HCT116 (cell line): ENCODE results near the gene NUP210. TPM values are rescaled to one million over a fixed set of nuclear protein-coding genes. Genes with fewer than 3 reads are reported as not detected.

Experiments used
- ATAC-seq: fragments of 200-7000 bp; cut with Tn5 transposase; 2 replicates; pipeline ENCODE4 v1.9.1; 2020; ENCODE audit warnings: mild to moderate bottlenecking, moderate library complexity
- BruUV-seq: library from RNA; stranded (reverse); fragments of 400-500 nt; replicated peaks from 2 replicates; lab custom pipeline; 2021; lab: Mats Ljungman, UMichigan
- CTCF ChIA-PET: fragments of 300-600 bp; sonication (Branson Sonifier 250); formaldehyde crosslinking; loops from one replicate; lab custom pipeline; 2021; ENCODE audit warnings: antibody characterized with exemption; lab: Charles Lee
- POLR2A ChIA-PET: fragments of 300-600, 350-600 bp; sonication (Branson Sonifier 250); formaldehyde crosslinking; loops from one replicate; lab custom pipeline; 2021; ENCODE audit warnings: antibody characterized with exemption; lab: Charles Lee
- RAD21 ChIA-PET, 2 experiments: fragments of 300-600 bp; sonication (Branson Sonifier 250); formaldehyde crosslinking; loops; one replicate each; lab custom pipeline; 2023; ENCODE audit warnings: low total read pairs in 2 of 2; ENCODE audit not compliant: uncharacterized antibody in 2 of 2, unreplicated experiment in 2 of 2, low non-redundant PET in 1 of 2; lab: Charles Lee
- DNase-seq: peaks from one replicate; pipeline ENCODE4 v3.0.0-alpha.2; 2010; ENCODE audit warnings: low read depth, low spot score
- H2AFZ ChIP-seq: fragments of 200-600 bp; shearing (Covaris generic), sonication (generic); 2 replicates; pipeline ENCODE4 v1.6.1; 2017; ENCODE audit warnings: low read depth, mixed run types, mixed read lengths, antibody characterized with exemption, low read length; ENCODE audit not compliant: poor library complexity, severe bottlenecking
- H3K27ac ChIP-seq: 2 replicates; pipeline ENCODE4 v1.5.1; 2012; ENCODE audit warnings: low read depth, low read length
- H3K27me3 ChIP-seq: fragments of 200-600 bp; sonication (generic); 2 replicates; pipeline ENCODE4 v1.6.1; 2016; ENCODE audit warnings: mixed run types, low read length, mixed read lengths; ENCODE audit not compliant: insufficient read depth
- H3K36me3 ChIP-seq, 2 experiments: fragments of 200-500 bp in 1 of 2; fragments of 200-600 bp in 1 of 2; sonication (Bioruptor generic) in 1 of 2; sonication (generic) in 1 of 2; 2 replicates each; pipeline versions ENCODE4 v1.5.1 to v1.6.1; 2014 to 2016; ENCODE audit warnings: low read length in 2 of 2, inconsistent platforms in 1 of 2, mixed read lengths in 1 of 2, mixed run types in 1 of 2; ENCODE audit not compliant: insufficient read depth in 2 of 2, control insufficient read depth in 1 of 2
- H3K4me1 ChIP-seq, 2 experiments: fragments of 200-600 bp in 1 of 2; sonication (generic) in 1 of 2; 2 replicates each; pipeline versions ENCODE4 v1.5.1 to v1.6.1; 2012 to 2017; ENCODE audit warnings: low read length in 2 of 2, inconsistent platforms in 1 of 2, mild to moderate bottlenecking in 1 of 2, mixed read lengths in 1 of 2, mixed run types in 1 of 2, moderate library complexity in 1 of 2; ENCODE audit not compliant: insufficient read depth in 2 of 2, control insufficient read depth in 1 of 2
- H3K4me2 ChIP-seq: fragments of 200-600 bp; sonication (generic); 2 replicates; pipeline ENCODE4 v1.6.1; 2017; ENCODE audit warnings: mixed run types, low read length, mixed read lengths
- H3K4me3 ChIP-seq, 2 experiments: fragments of 200-600 bp in 1 of 2; sonication (generic) in 1 of 2; replicated peaks in 1 of 2; 2 replicates each; pipeline ENCODE4 v1.5.1; 2011 to 2016; ENCODE audit warnings: low read length in 2 of 2, control low read depth in 1 of 2, low read depth in 1 of 2, mild to moderate bottlenecking in 1 of 2, mixed read lengths in 1 of 2, mixed run types in 1 of 2
- H3K79me2 ChIP-seq: fragments of 200-600 bp; sonication (generic); 2 replicates; pipeline ENCODE4 v1.6.1; 2017; ENCODE audit warnings: mild to moderate bottlenecking, mixed run types, low read length, moderate library complexity, mixed read lengths; ENCODE audit not compliant: insufficient read depth
- H3K9ac ChIP-seq: fragments of 200-600 bp; sonication (generic); 2 replicates; pipeline ENCODE4 v1.6.1; 2016; ENCODE audit warnings: low read length, mixed read lengths
- H3K9me2 ChIP-seq: fragments of 200-600 bp; sonication (generic), shearing (Covaris generic); 2 replicates; pipeline ENCODE4 v1.6.1; 2017; ENCODE audit warnings: mixed run types, mild to moderate bottlenecking, moderate library complexity; ENCODE audit not compliant: insufficient read depth
- H3K9me3 ChIP-seq, 2 experiments: fragments of 200-500 bp in 1 of 2; fragments of 200-600 bp in 1 of 2; sonication (Bioruptor generic) in 1 of 2; sonication (generic) in 1 of 2; 2 replicates each; pipeline ENCODE4 v1.6.1; 2014 to 2017; ENCODE audit warnings: low read length in 2 of 2, mixed read lengths in 2 of 2, inconsistent platforms in 1 of 2, low read depth in 1 of 2, mild to moderate bottlenecking in 1 of 2, mixed run types in 1 of 2, moderate library complexity in 1 of 2; ENCODE audit not compliant: control insufficient read depth in 1 of 2, insufficient read depth in 1 of 2
- H4K20me1 ChIP-seq: fragments of 200-600 bp; sonication (generic), shearing (Covaris generic); 2 replicates; pipeline ENCODE4 v1.6.1; 2017; ENCODE audit warnings: mixed run types, mild to moderate bottlenecking, moderate library complexity; ENCODE audit not compliant: insufficient read depth
- EGR1 ChIP-seq: IDR thresholded peaks from 2 replicates; pipeline ENCODE4 v1.6.1; 2012; ENCODE audit warnings: low read depth
- JUND ChIP-seq: IDR thresholded peaks from 2 replicates; pipeline ENCODE4 v1.6.1; 2012
- MAX ChIP-seq: IDR thresholded peaks from 2 replicates; pipeline ENCODE4 v1.6.1; 2012
- POLR2A ChIP-seq: IDR thresholded peaks from 2 replicates; pipeline ENCODE4 v1.7.0; 2011; ENCODE audit warnings: borderline replicate concordance; ENCODE audit not compliant: insufficient read depth, insufficient read length; ENCODE audit errors: extremely low read depth
- POLR2AphosphoS5 ChIP-seq: IDR thresholded peaks from 2 replicates; pipeline ENCODE4 v1.6.1; 2011; ENCODE audit warnings: mild to moderate bottlenecking, low read depth, low read length, moderate library complexity
- RAD21 ChIP-seq: IDR thresholded peaks from 2 replicates; pipeline ENCODE4 v1.6.1; 2012; ENCODE audit warnings: low read depth, mild to moderate bottlenecking
- SIN3A ChIP-seq: IDR thresholded peaks from 2 replicates; pipeline ENCODE4 v1.6.1; 2012; ENCODE audit warnings: low read depth
- SP1 ChIP-seq: IDR thresholded peaks from 2 replicates; pipeline ENCODE4 v1.6.1; 2012; ENCODE audit warnings: low read depth
- SRF ChIP-seq: IDR thresholded peaks from 2 replicates; pipeline ENCODE4 v1.6.1; 2012; ENCODE audit warnings: low read depth
- intact Hi-C: fragments of 100-400 bp; cut with micrococcal nuclease; formaldehyde crosslinking; loops from 2 replicates; pipeline ENCODE4 v1.10.0; 2022
- total RNA-seq: library from RNA; stranded (reverse); gene quantifications from one replicate; pipeline ENCODE4 v1.2.1, GENCODE V29; 2021; ENCODE audit not compliant: unreplicated experiment
- TF ChIP-seq, protein P1 (sequence below), 3 experiments: fragments of 200-600 bp in 1 of 3; sonication (generic) in 1 of 3; IDR thresholded peaks in 2 of 3; conservative IDR thresholded peaks in 1 of 3; 2 replicates each; pipeline ENCODE4 v1.5.1; 2012 to 2017; ENCODE audit warnings: low read depth in 2 of 3, low read length in 2 of 3, antibody characterized with exemption in 1 of 3, borderline replicate concordance in 1 of 3, control low read depth in 1 of 3, mild to moderate bottlenecking in 1 of 3, mixed read lengths in 1 of 3, mixed run types in 1 of 3, moderate library complexity in 1 of 3; ENCODE audit not compliant: insufficient read depth in 1 of 3

NUP210 gene
- total RNA-seq, 1 experiment from 2014 or later: 74.9 TPM

- peaks cover 74% of the 10 kb centered on the region for H3K79me2 ChIP-seq
- ChIA-PET CTCF (no interaction called here), POLR2A (no interaction called here)
Measured at GRCh38 chr3:13408890-13409289, 11.2 kb downstream of the NUP210 start.

More at GRCh38 chr3:13408890-13409289, 11.2 kb downstream of the NUP210 start:
- Histone ChIP-seq H2AFZ (no peak overlapping the region), H3K9ac (no peak overlapping the region), H3K36me3 (no peaks in the 10 kb centered on the region), H3K4me1 (peaks cover 4 to 12% of the 10 kb centered on the region in 2 experiments), H4K20me1 (no peaks in the 10 kb centered on the region), H3K27ac (no peak overlapping the region), H3K9me2 (no peaks in the 10 kb centered on the region), H3K4me2 (no peak overlapping the region), H3K27me3 (no peaks in the 10 kb centered on the region), H3K4me3 (no peak overlapping the region), H3K9me3 (peaks cover 0 to 3% of the 10 kb centered on the region in 2 experiments; a peak in 1 of 4 replicates)
- BruUV-seq: no TSS peak
- ATAC-seq: no peak
- DNase-seq: no peak
- intact Hi-C loops: no loop called here
- TF ChIP-seq POLR2AphosphoS5: no peak
- TF ChIP-seq SP1: no peak
- TF ChIP-seq JUND: no peak
- TF ChIP-seq RAD21: no peak
- no peak for TF ChIP-seq SRF
- no peak for TF ChIP-seq POLR2A
- TF ChIP-seq SIN3A: no peak
- TF ChIP-seq MAX: no peak
- TF ChIP-seq EGR1: no peak
- TF ChIP-seq, protein P1, sequence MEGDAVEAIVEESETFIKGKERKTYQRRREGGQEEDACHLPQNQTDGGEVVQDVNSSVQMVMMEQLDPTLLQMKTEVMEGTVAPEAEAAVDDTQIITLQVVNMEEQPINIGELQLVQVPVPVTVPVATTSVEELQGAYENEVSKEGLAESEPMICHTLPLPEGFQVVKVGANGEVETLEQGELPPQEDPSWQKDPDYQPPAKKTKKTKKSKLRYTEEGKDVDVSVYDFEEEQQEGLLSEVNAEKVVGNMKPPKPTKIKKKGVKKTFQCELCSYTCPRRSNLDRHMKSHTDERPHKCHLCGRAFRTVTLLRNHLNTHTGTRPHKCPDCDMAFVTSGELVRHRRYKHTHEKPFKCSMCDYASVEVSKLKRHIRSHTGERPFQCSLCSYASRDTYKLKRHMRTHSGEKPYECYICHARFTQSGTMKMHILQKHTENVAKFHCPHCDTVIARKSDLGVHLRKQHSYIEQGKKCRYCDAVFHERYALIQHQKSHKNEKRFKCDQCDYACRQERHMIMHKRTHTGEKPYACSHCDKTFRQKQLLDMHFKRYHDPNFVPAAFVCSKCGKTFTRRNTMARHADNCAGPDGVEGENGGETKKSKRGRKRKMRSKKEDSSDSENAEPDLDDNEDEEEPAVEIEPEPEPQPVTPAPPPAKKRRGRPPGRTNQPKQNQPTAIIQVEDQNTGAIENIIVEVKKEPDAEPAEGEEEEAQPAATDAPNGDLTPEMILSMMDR (IDR thresholded peaks at IDR 0.05 in 2 of 3, conservative IDR thresholded peaks at IDR 0.05 in 1 of 3; ENCODE audit: borderline replicate concordance in 1 of 3, insufficient read depth in 1 of 3, low read depth in 2 of 3, low read length in 2 of 3): no peak
- RAD21 ChIA-PET: no interaction called here
